HG03457 (cell line): ENCODE results near the gene CCDC136.

Experiments
- ATAC-seq: cut with Tn5 transposase; IDR thresholded peaks from one replicate; pipeline ENCODE4 v1.9.1; 2021; ENCODE audit warnings: moderate number of reproducible peaks; ENCODE audit not compliant: unreplicated experiment

The CCDC136 gene

DNA sequence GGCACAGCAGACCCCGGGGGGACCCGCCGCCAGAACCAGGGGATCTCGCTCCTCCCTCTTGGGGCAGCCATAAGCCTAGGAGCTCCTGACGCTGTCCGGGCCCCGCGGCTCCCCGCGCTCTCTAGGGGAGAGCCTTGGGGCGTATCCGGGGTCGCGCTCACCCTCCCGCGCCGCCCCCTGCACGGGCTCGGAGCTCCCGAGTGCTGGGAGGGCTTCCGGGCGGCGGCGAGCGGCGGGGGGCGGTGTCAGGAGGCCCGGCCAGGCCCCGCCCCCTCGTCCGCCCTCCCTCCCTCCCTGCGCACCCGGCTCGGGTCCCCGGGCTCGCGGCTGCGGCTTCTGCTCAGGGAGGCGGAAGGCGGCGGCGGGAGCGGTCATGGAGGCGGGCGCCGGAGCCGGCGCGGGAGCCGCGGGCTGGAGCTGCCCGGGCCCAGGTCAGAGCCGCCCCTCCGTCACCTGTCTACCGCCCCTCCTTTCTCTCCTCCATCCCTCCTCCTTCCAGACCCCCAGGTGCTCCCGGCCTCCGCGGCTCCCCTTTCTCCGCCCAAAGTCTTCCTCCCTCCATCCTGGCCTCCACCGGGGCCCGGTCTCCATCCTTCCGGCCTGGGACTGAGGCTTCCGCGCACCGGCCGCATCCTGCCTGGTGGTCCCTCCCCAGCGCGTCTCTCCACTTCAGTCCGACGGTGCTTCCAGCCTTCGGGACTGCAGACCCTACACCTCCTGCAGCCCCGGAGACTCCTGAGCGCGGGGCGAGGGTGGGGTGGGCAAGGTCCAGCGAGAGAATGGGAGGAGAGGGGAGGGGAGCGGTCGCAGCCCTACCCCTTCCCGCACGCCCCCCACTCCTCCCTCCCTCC is at the start of gene CCDC136:
Gene CCDC136 (plus strand): TSS at position 848 of the 851 bp plus-strand sequence. CDS start 444 bp downstream, outside the sequence.
- no peak for ATAC-seq

GRCh38 chr7:128742206-128742605 is 49.6 kb upstream of the CCDC136 start:
- no peak for ATAC-seq

DNA sequence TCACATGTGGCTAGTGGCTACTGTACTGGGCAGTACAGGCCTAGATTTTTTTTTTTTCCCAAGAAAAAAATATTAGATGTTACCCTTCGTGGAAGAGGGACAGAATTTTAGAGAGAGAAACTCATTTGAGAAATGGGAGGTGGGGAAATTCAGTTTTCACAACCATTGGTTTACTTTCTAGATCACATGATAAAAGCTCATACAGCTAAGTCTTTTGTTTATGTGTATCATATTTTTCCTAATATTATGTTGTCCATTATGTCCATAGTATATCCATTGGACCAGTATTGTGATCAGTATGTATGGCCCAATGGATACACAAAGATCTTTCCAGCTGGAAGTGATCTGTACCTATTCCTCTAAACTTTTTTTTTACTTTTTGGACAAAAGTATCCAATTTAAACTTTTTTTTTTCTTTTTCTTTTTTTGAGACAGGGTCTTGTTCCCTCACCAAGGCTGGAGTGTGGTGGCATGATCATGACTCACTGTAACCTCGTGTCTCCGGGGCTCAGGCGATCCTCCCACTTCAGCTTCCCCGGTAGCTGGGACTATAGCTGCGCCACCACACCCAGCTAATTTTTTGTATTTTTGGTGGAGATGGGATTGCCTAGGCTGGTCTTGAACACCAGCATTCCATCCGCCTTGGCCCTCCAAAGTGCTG is 48.5 kb upstream of the CCDC136 start:
- no peak for ATAC-seq

DNA sequence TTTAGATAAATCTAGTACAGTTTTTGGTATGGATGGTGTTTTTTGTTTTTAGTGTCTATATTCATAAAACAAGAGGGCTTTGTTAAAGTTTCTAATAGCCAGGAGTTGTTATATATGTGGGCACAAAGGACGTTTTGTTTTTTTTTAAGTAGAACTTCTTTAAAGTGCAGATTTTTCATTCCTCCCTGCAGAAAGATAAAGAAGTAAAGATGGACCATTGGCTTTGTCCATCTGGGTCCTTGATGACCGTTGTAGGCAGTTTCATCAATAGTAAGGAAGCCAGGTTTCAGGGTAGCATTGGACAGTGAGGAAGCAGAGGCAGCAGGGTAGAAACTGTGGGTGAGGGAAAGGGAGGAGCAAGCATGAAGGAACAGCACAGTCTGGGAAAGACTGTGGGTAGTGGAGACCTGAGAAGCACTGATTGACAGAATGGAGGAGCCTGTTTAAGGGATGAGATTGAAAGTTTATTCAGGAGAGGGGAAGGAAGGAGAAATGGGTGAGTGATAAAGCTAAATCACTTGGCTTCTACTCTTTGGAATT is 47.3 kb upstream of the CCDC136 start:
- no peak for ATAC-seq

GRCh38 chr7:128745706-128746105 is 46.1 kb upstream of the CCDC136 start:
- no peak for ATAC-seq

DNA sequence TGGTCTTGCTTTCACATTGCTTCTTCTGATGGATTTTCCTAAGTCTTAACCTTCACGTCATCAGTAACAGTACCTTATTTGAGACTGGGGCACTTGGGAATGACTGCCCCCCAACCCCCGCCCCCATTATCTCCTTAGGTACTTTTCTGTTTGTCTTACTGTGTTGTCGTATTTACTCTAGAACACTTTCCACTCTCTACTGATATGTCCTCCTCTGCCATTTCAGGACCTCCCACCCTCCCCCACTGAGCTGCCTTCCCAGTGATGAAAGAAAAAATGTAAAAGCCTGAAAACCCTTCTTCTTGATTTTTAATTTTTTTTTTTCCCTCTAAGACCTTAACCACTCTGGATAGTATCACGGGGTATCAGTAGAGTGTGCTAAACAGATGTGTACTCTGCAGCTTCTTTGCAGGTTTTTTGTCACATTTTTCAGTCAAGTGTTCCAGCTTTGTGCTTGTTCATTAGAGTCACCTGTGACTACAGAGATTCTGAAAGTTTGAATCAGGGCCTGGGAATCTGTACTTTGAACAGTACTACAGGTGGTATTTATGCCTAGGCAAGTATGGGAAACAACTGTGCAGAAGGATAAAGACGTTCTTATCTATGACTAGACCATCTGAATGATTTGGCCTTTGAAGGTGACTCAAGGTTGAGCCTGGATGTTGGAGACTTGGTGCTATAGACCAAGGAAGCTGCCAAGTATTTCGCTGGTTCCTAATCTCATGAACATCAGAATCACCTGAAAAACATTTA is 44.3 kb upstream of the CCDC136 start:
- no peak for ATAC-seq

- ATAC-seq = no peak
These were observed 39.5 kb upstream of the CCDC136 start for GRCh38 chr7:128752251-128752650.

- no peak for ATAC-seq
These were observed 36.5 kb upstream of the CCDC136 start for GRCh38 chr7:128755075-128755818.

DNA sequence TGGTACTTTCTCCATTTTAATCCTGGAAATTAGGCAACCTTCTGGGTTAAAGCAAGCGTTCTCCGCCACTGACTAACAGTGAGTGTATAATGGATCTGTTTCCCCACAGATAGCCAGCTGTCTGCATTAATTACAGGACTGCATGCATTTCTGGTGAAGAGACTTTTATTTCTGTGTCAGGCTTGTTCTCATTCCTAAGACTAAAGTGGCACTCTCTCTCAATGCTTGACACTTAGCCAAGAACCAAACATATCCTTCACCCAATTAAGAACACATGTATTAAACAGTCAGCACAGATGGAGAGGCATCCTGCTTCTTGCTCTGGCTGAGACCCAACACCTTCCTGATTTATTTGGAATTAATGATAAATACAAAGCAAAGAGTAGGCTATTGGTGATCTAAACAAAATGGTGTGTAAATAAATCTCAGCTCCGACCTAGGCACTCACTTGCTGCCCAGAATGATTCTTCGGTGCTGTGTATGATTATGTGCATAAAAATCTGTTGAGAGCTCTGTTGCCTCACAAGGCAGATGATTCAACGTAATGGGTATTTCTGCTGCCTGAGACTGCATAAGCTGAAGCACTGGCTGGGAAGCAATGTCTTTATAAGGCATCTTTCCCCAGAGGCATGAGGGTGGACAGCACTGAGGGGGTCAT is 35.8 kb upstream of the CCDC136 start:
- ATAC-seq = no peak

DNA sequence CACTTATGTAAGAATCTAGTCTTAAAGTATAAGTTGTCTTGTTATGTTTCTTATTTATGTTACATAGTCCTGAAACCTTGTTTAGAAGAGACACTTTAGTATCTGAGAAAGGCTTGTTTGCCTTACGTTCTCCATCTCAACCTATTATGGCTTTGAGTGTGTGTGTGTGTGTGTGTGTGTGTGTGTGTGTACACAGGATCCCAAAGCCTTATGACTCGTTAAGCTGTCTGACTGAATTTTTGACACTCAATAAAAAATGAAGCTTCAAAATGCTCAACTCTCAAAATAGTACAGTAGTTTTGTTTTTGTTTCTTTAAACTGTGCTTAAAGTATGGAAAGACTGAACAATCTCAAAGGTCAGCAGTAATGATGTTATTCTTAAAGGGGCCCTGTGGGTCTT is 34.6 kb upstream of the CCDC136 start:
- no peak for ATAC-seq

DNA sequence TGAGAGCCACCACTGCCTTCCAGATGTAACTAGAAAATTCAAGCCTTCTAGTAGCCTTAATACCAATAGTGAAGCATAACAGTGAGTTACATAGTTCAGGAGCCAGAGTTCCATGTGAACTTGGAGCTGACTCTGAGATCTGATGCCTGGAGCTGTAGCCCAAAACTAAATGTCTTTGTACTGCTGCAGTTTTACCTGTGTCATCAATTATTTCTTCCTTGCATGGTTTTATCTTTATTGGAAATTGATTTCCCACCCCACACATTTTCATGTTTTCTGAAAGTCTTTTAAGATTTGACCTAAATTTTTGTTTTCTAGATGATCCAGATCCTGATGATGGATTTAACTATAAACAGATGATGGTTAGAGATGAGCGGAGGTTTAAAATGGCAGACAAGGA is 33.2 kb upstream of the CCDC136 start:
- no peak for ATAC-seq

DNA sequence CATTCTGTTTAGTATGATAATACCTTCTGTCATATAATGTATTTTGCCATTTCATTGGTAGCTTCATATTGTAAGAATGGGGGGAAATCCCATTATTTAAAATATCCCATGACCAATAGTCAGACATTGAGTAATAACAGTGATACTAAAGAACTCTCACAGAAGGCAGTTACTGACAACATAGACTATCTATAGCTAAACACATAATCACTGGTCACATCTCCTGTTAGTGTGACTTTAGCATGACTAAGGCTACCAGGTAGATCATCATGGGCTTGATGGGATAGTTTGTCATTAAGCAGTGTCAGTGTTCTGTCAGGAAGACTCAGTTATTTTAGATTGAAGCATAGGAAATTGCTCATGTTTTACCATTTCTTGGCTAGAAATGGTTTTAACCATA is 32.5 kb upstream of the CCDC136 start:
- no peak for ATAC-seq

- no peak for ATAC-seq
These were observed 28.2 kb upstream of the CCDC136 start for GRCh38 chr7:128763541-128763940.

DNA sequence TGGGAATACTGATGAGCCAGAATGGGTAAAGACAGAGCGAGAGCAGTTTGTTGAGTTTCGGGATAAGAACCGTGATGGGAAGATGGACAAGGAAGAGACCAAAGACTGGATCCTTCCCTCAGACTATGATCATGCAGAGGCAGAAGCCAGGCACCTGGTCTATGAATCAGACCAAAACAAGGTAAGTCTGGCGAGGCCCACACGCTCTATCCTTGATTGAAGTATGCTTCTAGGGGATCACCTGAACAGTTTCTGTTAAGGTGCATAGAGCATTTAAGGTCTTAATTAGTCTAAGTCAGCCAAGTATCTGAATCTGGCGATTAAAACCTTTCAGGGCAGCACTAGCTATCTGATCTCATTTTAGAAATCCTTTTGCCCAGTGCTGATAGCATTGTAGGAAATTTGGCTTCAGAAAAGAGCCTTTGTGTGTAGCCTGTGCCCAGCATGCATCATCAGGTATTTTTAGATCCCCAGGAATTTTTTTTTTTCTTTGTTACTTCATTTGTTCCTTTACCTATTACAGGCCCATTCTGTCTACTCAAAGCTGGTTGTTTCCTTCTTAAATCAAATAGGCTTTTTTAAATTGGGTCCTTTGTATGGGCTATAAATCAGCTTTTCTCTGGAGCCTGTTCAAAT is 24.2 kb upstream of the CCDC136 start:
- no peak for ATAC-seq

- no peak for ATAC-seq
These were observed 21.5 kb upstream of the CCDC136 start for GRCh38 chr7:128770233-128770632.

DNA sequence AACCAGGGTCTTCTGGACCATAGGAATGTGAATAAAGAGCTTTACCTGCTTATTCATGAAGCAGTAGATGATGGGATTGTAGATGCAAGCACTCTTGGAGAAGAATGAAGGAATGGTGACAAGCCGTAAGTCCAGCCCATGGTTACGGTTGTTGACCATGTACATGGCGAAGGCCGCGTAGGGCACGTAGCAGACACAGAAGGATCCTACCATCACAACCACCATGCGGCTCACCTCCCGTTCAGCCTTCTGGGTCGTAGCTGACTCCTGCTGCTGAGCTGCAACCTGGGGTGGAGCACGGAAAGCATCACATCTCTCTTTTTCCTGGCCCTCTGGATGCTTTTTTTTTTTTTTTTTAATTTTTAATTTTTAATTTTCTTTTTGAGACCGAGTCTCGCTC is 18.2 kb upstream of the CCDC136 start:
- ATAC-seq = no peak

DNA sequence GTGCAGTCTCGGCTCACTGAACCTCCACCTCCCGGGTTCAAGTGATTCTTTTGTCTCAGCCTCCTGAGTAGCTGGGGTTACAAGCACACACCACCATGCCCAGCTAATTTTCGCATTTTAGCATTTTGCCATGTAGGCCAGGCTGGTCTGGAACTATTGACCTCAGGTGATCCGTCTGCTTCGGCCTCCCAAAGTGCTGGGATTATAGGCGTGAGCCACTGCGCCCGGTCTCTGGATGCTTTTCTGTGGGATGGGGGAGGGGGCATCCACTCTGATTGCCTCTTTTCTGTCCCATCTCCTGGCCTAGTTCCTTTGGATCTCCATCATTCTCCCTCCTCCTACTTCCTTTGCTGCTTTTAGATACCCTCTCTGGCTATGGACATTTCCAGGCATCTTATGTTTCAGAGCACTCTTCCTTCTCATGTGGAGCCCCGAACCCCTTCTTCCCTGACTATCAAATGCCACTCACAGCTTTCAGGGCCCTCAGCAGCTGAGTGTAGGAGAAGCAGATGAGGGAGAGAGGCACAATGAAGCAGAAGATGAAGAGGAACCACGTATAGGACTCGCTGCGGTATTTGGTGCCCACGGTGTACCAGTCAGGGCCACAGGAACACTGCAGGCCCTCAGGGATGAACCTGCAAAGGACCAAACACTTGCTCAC is 17.6 kb upstream of the CCDC136 start:
- no peak for ATAC-seq

- no peak for ATAC-seq
These were observed 16.8 kb upstream of the CCDC136 start for GRCh38 chr7:128774921-128775320.
